Measurements from ENCODE around the gene ATOH8. TPM values are rescaled to one million over a fixed set of nuclear protein-coding genes. Genes with fewer than 3 reads are reported as not detected.
A peak's percentile ranks its signal among the peaks of the same experiment; 100 is the strongest.

ATOH8 gene
- total RNA-seq, 1 experiment from 2014 or later = 0.20 TPM

DNA sequence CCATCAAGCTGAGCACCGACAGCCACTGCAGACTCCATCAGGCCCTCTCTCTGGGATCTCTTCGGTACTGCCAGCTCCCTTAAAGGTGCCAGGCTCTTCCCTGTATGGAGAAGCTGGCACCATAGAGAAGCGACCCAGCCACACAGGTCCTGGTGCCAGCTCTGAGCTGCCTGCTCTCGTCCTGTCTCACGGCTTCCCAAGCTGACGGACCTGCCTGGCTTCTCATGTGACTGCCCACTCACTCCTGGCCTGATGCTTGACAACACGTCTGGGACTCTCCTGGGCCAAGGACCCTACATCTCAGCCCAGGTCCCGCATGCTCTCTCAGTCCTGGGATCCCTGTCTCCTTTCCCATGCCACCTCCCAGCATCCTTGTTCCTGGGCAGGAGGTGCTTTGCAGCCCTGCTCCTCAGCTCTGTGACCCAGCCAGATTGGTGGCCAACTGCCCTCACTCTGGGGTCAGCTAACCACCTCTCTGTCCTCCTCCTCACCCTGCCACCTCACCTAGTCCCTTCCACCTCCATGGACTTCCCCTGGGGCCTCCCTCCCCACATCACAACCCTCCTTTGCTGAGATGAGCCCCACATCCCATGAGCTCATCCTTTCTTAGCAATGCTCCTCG lies 12.5 kb upstream of the ATOH8 start:
- no peaks in the 10 kb centered on the region; the same call in 1 of the 2 replicates for H3K27me3 ChIP-seq (ENCODE audit: insufficient read depth, low read length)
- DNase-seq = no peak
- no peak overlapping the region for H3K56ac ChIP-seq (ENCODE audit: insufficient read length, low read depth, low read length)
- H3T11ph ChIP-seq (ENCODE audit: low read length) = no peak overlapping the region
- no peaks in the 10 kb centered on the region for H3K4me1 ChIP-seq (ENCODE audit: insufficient read depth, low read length)
- no peak overlapping the region for H2AFZ ChIP-seq (ENCODE audit: low read length)
- no peaks in the 10 kb centered on the region for H4K20me1 ChIP-seq (ENCODE audit: control insufficient read depth, insufficient read depth, insufficient read length)
- no peak overlapping the region for H3K27ac ChIP-seq (ENCODE audit: insufficient read length, low read depth, low read length)
- Mint-ChIP-seq H3K36me3 (ENCODE audit: insufficient read depth in 1 of 3, low read depth in 3 of 3) (no peaks in the 10 kb centered on the region), H3K4me3 (no peak overlapping the region), H3K9me3 (peaks cover 0 to 3% of the 10 kb centered on the region in 2 experiments; a peak in 2 of 5 replicates), H3K27ac (peak overlapping the region in 1 of 3 experiments; percentile 39; a peak in 1 of 7 replicates), H3K4me1 (peaks cover 10 to 24% of the 10 kb centered on the region in 2 experiments), H3K27me3 (ENCODE audit: low read depth) (peaks cover 69% of the 10 kb centered on the region)
- no peak overlapping the region for H2BK20ac ChIP-seq (ENCODE audit: low read depth, low read length, poor library complexity, severe bottlenecking)
- no peak overlapping the region for H3K23ac ChIP-seq (ENCODE audit: insufficient read length, low read depth, low read length)
- no CpG with 5 or more reads among the region's 9 CpGs for WGBS (ENCODE audit: extremely low coverage, insufficient read length, low lambda C conversion rate)
- no peak overlapping the region for H3K18ac ChIP-seq (ENCODE audit: insufficient read length, low read depth, low read length)
- H3K4ac ChIP-seq (ENCODE audit: low read depth, low read length) = no peak overlapping the region
- H2BK120ac ChIP-seq (ENCODE audit: low read depth, low read length, poor library complexity, severe bottlenecking) = no peak overlapping the region
- no peak overlapping the region for H4K8ac ChIP-seq (replicated peaks; ENCODE audit: insufficient read length, low read depth, low read length)
- no peak for TF ChIP-seq CTCF (conservative IDR thresholded peaks at IDR 0.05)
- H3K9me3 ChIP-seq (ENCODE audit: control insufficient read depth, low read depth, low read length) = no peaks in the 10 kb centered on the region
- H3K4me2 ChIP-seq (ENCODE audit: insufficient read depth, insufficient read length, low read length) = no peak overlapping the region
- no peaks in the 10 kb centered on the region for H3K23me2 ChIP-seq (ENCODE audit: insufficient read length, low read depth, low read length, poor library complexity, severe bottlenecking)
- H2AK5ac ChIP-seq (ENCODE audit: insufficient read length, low read length) = no peak overlapping the region
- no peak overlapping the region for H3K14ac ChIP-seq (ENCODE audit: insufficient read depth, low read length)
- no peaks in the 10 kb centered on the region for H3K79me2 ChIP-seq (ENCODE audit: insufficient read depth, low read length)
- H2BK5ac ChIP-seq (ENCODE audit: insufficient read length, low read length) = no peak overlapping the region
- no peak overlapping the region for H4K91ac ChIP-seq (ENCODE audit: insufficient read length, low read depth, low read length)
- no peaks in the 10 kb centered on the region for H3K79me1 ChIP-seq (ENCODE audit: insufficient read depth, low read depth, low read length, poor library complexity, severe bottlenecking)
- no peak overlapping the region for H4K5ac ChIP-seq (ENCODE audit: insufficient read length, low read depth, low read length)
- no peak overlapping the region for H2BK15ac ChIP-seq (ENCODE audit: low read depth, low read length)
- H3K9ac ChIP-seq (ENCODE audit: extremely low read depth, insufficient read length, low read length) = no peak overlapping the region
- H2BK12ac ChIP-seq (ENCODE audit: insufficient read length, low read depth, low read length) = no peak overlapping the region
